NCI-H1694 treated with DMSO at 0.1 percent for 48 hours (cell line): ENCODE data around the gene STIMATE.

ENCODE experiments used
- DNase-seq: peaks from one replicate; lab custom pipeline; 2025; lab: John Stamatoyannopoulos, UW

Gene STIMATE

DNA sequence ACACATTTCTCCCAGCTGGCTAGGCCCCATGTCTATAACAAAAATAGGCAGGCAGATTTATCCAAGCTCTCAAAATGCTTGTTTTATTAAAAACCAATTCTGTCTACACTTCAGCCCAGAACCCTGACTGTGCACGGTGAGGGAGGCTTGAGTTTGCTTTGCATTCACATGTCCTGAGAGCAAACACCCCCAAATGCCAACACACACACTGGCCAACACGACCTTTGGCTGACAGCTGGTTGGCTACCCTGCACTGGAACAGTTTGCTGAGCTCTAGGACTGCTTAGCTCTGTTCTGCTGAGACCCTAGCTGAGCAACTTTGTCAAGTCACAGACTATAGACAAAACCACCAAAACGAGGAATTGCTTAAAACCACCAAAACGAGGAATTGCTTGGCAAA is 3.6 kb downstream of the STIMATE start:
- DNase-seq, result no peak

GRCh38 chr3:52892625-52893311 is 4.6 kb downstream of the STIMATE start:
- no peak for DNase-seq

GRCh38 chr3:52892290-52892624 is 5.1 kb downstream of the STIMATE start:
- DNase-seq, result no peak

DNA sequence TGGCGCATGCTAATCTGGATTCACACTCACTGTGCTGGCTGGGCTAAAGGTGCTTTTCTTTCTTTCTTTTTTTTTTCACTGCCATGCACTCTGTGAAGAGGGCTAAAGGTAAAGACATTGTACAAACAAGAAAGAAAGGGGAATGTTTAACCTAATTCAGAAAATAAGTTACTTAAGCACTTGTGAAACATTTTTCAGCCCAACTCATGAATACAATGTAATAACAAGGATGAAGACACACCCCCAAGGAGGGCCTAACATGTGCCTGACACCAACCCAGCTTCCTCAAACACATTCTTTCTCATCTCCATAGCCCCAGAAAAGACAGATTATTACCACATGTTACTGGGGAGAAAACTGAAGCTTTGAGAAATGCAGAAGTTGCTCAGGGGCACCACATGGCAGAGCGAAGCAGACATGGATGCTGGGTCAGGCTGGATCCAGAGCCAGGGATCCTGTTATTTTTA is 5.7 kb downstream of the STIMATE start:
- DNase-seq, result no peak

DNA sequence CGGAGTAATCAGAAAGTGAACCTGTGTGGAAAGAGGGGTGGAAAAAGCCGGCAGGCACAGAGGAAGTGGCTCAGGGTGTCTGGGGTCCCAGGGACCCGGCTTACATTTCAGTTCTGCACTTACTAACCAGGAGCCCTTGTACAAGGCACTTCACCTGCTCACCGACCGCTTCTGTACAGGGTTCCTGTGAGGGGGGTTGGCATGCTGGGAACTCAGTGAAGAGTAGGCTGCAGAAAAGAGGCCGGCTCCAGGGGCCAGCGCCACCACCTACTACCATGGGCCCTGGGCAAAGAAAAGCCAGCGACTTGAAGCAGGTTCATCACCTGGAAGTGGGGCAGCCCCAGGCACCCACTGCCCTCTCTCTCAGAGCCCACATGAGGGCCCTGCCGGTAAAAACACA is 6.2 kb downstream of the STIMATE start:
- DNase-seq, result no peak

DNA sequence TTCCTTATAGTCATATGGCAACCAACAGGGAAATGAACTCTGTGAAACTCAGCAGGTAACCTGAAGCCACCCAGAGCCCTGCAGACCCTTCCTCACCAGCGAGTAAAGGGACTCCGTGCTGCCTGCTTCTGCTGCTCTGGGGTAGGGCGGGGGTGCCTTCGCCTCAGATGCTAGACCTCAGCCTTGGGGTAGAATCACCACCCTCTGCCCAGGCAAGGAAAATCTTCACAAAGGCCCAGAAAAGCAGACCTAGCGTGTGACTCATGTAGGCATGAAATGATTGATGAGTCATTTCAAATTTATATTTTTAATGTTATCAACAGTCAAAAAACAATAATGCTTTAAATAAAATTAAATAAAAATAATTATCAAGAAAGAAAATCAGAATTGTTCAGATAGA is 6.6 kb downstream of the STIMATE start:
- DNase-seq, result no peak

DNA sequence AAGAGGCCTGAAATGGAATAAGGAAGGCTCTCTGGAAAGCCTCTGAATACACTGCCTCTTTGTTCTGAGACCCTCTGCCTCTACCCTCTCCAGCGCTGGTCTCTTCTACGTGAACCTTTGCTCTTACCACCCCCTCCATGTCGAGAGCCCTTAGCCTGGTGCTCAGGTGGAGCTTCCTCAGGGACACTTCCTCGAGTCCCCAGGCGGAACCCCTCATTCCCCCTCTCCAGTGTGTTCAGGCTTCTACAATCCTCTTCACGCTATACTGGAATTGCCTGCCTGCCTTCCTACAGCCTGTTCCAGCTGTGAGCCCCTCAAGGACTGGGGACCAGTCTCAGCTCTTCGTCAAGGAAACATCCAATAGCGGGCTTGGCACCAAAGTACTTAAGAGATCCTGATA is 7.4 kb downstream of the STIMATE start:
- no peak for DNase-seq

GRCh38 chr3:52887166-52887565 is 10.2 kb downstream of the STIMATE start:
- DNase-seq, result no peak

GRCh38 chr3:52886049-52886730 is 11.2 kb downstream of the STIMATE start:
- no peak for DNase-seq

- DNase-seq, result no peak
Observed at GRCh38 chr3:52882377-52882776, 15.0 kb downstream of the STIMATE start.

GRCh38 chr3:52881871-52882270 is 15.5 kb downstream of the STIMATE start:
- no peak for DNase-seq

DNA sequence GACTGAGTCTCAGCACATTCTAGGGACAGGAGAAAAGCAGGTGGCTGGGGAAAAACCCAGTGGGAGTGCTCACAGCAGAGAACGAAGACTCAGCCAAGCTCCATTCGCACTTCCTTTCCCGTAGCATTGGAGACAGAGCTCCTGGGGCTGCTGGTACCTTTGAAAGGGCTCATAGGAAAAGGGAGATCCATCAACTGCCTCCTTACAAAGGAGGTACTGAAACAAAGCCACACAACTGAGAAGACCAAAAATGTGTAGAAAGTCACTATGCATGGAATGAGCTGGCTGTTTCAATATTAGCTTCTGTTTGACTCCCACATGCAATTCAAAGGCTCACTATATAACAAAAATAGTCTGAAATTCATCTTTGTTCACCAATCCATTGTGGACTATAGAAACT is 16.9 kb downstream of the STIMATE start:
- DNase-seq, result no peak

GRCh38 chr3:52880047-52880446 is 17.3 kb downstream of the STIMATE start:
- no peak for DNase-seq

DNA sequence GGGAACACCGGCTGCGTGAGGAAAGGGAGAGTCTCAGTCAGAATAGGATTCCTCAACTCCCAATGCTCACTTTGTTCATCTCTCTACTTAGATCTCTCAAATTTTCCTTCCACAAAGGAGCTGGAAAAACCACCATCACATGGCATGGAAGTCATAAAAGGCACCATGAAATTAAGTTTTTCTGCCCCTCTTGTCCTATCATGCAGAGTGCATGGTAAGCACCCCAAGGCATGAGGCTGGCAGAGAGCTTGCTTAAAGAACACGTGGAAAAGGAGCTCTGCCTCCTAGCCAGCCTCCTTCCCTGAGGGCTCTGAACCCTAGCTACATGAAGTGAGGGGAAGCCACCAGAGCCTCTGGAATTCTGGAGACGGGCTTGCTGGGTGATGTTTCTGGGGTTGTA is 17.8 kb downstream of the STIMATE start:
- no peak for DNase-seq

DNA sequence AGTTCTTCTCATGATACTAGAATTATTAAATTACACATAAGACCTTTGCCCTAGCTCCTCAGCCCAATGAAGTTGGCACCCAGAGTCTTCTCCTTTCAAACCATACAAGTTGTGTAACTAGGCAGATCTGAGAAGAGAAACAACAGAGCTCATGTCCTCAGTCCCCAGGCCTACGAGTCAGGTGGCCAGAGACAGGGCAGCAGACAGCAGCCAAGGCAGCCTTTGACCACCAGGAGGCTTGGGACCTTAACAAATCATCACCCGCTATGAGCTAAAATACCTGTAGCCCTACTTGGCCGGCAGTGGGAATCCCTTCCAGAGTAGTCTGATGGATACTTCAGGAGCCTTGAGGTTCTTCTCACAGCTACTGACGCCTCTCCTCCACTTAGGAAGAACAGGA is 18.3 kb downstream of the STIMATE start:
- DNase-seq, result no peak

GRCh38 chr3:52877085-52877484 is 20.3 kb downstream of the STIMATE start:
- DNase-seq, result no peak

- DNase-seq, result no peak
Observed at GRCh38 chr3:52874864-52875587, 22.3 kb downstream of the STIMATE start.

- DNase-seq, result no peak
Observed at GRCh38 chr3:52874160-52874701, 23.1 kb downstream of the STIMATE start.

- no peak for DNase-seq
Observed at GRCh38 chr3:52873433-52874159, 23.8 kb downstream of the STIMATE start.

- DNase-seq, result no peak
Observed at GRCh38 chr3:52872245-52872644, 25.1 kb downstream of the STIMATE start.

DNA sequence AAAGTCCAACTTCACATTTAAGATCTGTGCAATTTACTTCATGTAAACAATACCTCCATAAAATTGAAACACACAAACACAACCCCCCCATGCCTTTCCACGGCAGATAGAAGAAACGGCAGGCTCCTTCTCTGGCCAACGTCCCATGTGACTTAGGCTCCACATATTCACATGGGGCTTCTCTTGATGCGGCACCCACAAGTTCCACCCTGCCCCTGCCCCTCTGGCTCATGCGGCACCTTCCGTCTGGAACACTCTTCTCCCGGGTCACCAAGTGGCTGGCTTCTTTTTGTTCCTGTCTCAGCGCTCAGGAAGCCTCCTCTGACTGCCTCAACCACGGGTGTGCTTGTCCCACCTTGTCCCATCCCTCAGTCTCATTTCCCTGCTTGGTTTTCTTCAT is 25.6 kb downstream of the STIMATE start:
- no peak for DNase-seq

- no peak for DNase-seq
Observed at GRCh38 chr3:52870471-52870870, 26.9 kb downstream of the STIMATE start.
